ENCODE measurements around the gene PRELID2. TPM values are rescaled to one million over a fixed set of nuclear protein-coding genes. Genes with fewer than 3 reads are reported as not detected.
"Not testable (repeated sequence)": the region's sequence is repeated elsewhere in the genome, so short reads cannot be mapped to it uniquely, and the experiment has no call there.

Gene PRELID2
- not detected for polyA plus RNA-seq (2012; ENCODE audit: insufficient read depth, insufficient read length)

- DNase-seq (ENCODE audit: low read depth, low spot score), result no peak
These were observed at the start of gene PRELID2 for GRCh38 chr5:145834917-145835847. Gene PRELID2 (minus strand): TSS chr5:145835342. CDS start chr5:145835251, 91 bp downstream.

GRCh38 chr5:145874765-145875164 lies 39.6 kb upstream of the PRELID2 start:
- no peak overlapping the region for H3K4me3 ChIP-seq (ENCODE audit: low read length)
- no peak for DNase-seq (ENCODE audit: low read depth, low spot score)

More at GRCh38 chr5:145834917-145835847, at the start of gene PRELID2:
- H3K4me3 ChIP-seq (ENCODE audit: low read length), result no peak within 1 kb of the TSS

GRCh38 chr5:145872914-145873313 lies 37.8 kb upstream of the PRELID2 start, which contains the start of gene GRXCR2:
Gene GRXCR2 (minus strand): TSS chr5:145873014. CDS start chr5:145872968, 46 bp downstream.
- no peak for DNase-seq (ENCODE audit: low read depth, low spot score)

DNA sequence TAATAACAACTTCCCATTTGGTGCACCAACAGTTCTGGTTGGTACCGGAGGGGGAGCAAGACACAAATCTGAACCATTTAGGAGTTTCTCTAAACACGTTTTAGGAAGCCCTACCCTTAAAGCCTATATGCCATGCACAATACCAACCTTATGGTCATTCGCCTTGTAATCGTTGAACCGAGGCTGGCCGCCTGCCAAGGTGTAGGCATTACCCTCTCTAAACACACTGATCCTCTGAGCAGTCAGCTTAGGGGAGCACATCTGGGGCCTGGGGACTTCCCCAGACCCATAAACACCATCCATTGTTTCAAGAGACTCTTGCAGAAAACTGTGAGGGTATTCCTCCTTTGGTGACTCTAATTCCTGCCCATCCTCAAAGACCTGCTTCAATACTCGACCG lies 37.3 kb upstream of the PRELID2 start:
- no peak overlapping the region for H3K4me3 ChIP-seq (ENCODE audit: low read length)
- DNase-seq (ENCODE audit: low read depth, low spot score), result no peak

More at GRCh38 chr5:145872914-145873313, 37.8 kb upstream of the PRELID2 start, which contains the start of gene GRXCR2:
- H3K4me3 ChIP-seq (ENCODE audit: low read length), result no peak within 1 kb of the TSS

DNA sequence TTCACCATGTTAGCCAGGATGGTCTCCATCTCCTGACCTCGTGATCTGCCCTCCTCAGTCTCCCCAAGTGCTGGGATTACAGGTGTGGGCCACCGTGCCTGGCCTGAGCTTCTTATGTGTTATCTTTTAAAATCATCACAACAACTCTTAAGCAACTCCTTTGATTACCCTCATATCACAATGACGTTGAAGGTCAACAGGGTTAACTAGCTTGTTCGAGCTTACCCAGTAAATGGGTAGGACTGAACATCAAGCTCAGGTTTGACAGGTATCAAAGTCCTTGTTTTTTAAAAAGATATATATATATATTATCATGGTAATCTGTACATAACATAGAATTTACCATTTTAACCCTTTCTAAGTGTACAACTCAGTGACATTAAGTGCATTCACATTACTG lies 34.6 kb upstream of the PRELID2 start:
- H3K4me3 ChIP-seq (ENCODE audit: low read length), result no peak overlapping the region
- DNase-seq (ENCODE audit: low read depth, low spot score), result no peak

GRCh38 chr5:145867806-145868205 lies 32.7 kb upstream of the PRELID2 start:
- DNase-seq (ENCODE audit: low read depth, low spot score), result no peak
- H3K4me3 ChIP-seq (ENCODE audit: low read length), result no peak overlapping the region

- H3K4me3 ChIP-seq (ENCODE audit: low read length); DNase-seq (ENCODE audit: low read depth, low spot score): not testable (repeated sequence)
These were observed 29.3 kb upstream of the PRELID2 start for GRCh38 chr5:145864432-145864831.

DNA sequence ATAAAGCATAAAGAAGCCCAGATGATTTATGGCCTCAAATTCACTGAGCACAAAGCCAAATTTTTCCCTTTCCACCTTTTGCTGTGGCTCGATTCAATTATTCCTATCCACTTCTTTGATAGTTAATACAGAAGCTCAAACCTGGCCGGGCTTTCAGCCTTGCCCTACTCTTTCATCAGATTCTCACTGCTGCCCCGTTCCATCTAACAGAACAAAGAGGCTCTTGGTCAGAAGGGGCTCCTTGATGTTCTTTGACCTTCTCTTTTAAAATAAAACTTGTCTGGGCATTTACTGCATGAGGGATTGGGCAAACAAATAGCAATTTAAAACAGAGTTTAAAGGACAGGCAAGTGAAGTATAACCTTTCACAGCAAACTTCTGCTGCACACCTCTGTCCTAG lies 27.9 kb upstream of the PRELID2 start:
- H3K4me3 ChIP-seq (ENCODE audit: low read length), result no peak overlapping the region

GRCh38 chr5:145859897-145860296 lies 24.8 kb upstream of the PRELID2 start:
- no peak overlapping the region for H3K4me3 ChIP-seq (ENCODE audit: low read length)
- DNase-seq (ENCODE audit: low read depth, low spot score), result no peak

More for the DNA sequence above, 27.9 kb upstream of the PRELID2 start:
- DNase-seq (ENCODE audit: low read depth, low spot score), result no peak

GRCh38 chr5:145859453-145859852 lies 24.3 kb upstream of the PRELID2 start:
- no peak overlapping the region for H3K4me3 ChIP-seq (ENCODE audit: low read length)
- no peak for DNase-seq (ENCODE audit: low read depth, low spot score)

GRCh38 chr5:145858959-145859358 lies 23.8 kb upstream of the PRELID2 start:
- DNase-seq (ENCODE audit: low read depth, low spot score), result no peak
- no peak overlapping the region for H3K4me3 ChIP-seq (ENCODE audit: low read length)

- no peak overlapping the region for H3K4me3 ChIP-seq (ENCODE audit: low read length)
- no peak for DNase-seq (ENCODE audit: low read depth, low spot score)
These were observed 21.2 kb upstream of the PRELID2 start for GRCh38 chr5:145856285-145856818.

GRCh38 chr5:145855763-145856267 lies 20.7 kb upstream of the PRELID2 start:
- H3K4me3 ChIP-seq (ENCODE audit: low read length), result no peak overlapping the region

GRCh38 chr5:145854651-145855258 lies 19.6 kb upstream of the PRELID2 start:
- peak; percentile 8 for DNase-seq (ENCODE audit: low read depth, low spot score)
- no peak overlapping the region for H3K4me3 ChIP-seq (ENCODE audit: low read length)

More at GRCh38 chr5:145855763-145856267, 20.7 kb upstream of the PRELID2 start:
- no peak for DNase-seq (ENCODE audit: low read depth, low spot score)

DNA sequence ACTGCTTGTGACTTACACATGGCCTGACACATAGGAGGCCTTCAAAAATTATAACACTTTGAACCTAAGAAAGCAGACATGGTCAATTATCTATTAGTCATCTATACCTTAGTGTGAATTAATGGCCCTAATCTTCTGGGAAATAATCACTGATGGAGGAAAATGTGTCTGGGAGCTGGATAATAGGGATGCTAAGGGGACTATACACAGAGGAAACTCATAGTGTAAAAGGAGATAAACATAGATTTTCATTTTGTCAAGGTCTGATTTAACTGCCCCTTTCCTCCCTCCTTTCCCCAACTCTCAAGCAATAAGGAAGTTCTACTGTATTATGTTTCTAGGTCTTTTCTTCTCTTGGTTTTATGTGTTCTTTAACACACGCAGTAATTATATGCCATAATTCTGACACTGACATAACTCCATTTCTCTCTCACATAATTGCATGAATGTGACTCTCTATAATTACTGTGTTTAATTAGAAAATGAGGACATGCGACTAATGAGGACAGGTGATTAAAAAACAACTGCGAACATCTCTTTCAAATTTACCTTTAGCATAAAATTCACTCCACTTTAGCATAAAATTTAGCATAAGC lies 18.7 kb upstream of the PRELID2 start:
- DNase-seq (ENCODE audit: low read depth, low spot score), result no peak
- H3K4me3 ChIP-seq (ENCODE audit: low read length), result no peak overlapping the region

DNA sequence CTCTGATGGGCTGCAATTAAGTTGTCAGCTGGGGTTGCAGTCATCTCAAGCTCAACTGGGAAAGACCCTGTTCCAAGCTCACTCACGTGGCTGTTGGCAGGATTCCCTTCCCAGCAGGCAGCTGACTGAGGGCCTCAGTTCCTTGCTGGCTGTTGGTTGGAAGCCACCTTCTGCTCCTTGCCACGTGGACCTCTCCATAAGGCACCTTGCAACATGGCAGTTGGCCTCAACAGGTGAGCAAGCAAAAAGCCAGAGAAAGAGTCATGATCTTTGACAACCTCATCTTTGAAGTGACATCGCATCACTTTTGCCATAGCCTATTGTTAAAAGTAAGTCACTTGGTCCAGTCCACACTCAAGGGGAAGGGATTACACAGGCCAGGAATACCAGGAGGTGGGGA lies 17.8 kb upstream of the PRELID2 start:
- H3K4me3 ChIP-seq (ENCODE audit: low read length), result no peak overlapping the region
- no peak for DNase-seq (ENCODE audit: low read depth, low spot score)

- no peak overlapping the region for H3K4me3 ChIP-seq (ENCODE audit: low read length)
- no peak for DNase-seq (ENCODE audit: low read depth, low spot score)
These were observed 13.7 kb upstream of the PRELID2 start for GRCh38 chr5:145848854-145849253.

DNA sequence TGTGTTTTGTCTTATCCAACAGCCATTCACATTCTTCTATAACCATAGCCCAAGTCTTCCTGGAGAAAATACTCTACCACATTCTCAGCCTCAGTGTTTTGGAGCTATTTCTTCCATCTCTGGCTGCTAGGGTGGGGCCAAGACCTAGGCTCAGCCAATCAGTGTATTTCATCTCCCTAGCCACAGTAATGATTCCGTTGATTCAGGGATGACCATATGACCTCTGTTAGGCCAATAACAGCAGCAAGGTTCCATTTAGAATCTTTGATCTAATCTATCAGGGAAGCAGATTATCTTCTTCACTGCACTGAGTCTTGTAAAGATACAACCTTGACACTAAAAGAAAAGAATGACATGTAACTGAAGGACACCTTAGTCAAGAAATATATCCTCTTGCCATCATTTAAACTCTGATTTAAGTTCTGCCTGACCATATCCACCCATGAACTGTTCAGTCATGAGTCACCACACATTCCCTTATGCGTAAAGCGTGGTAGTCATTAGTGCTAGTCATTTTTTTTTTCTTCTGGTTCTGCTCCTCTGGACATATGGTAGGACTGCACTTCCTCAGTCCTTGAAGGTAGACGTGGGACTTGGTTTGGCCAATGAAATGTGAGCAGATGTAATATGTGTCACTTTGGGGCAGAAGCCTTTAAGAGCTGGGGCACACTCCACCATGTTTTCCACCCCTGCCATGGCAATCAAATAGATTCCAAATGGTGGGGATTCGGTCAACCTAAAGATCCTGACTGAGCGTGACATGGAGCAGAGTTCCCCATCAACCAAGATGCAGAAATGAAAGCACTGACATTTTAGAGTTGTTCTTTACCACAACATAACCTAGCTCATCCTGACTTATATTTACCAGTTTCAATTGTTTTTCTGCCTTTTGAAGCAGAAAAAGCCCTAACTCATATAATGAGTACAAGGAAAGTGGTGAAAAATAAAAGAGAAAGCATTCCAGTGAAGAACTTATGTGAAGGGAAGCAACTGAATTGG lies 12.7 kb upstream of the PRELID2 start:
- no peak overlapping the region for H3K4me3 ChIP-seq (ENCODE audit: low read length)
- DNase-seq (ENCODE audit: low read depth, low spot score), result no peak
